ENCODE data around the gene NYNRIN. TPM values are rescaled to one million over a fixed set of nuclear protein-coding genes. Genes with fewer than 3 reads are reported as not detected.

The NYNRIN gene
- total RNA-seq, 1 donor from 2014 or later: 19.3 TPM

GRCh38 chr14:24399447-24399822 lies 632 bp downstream of the NYNRIN start:
- Histone ChIP-seq H3K9me3 (ENCODE audit: control insufficient read depth in 3 of 3, low read length in 3 of 3) (no peaks in the 10 kb centered on the region), H3K27me3 (ENCODE audit: control insufficient read depth in 3 of 3, insufficient read depth in 3 of 3, low read length in 3 of 3) (peaks cover 0 to 6% (median 0%) of the 10 kb centered on the region in 3 donors), H3K27ac (ENCODE audit: low read depth, low read length) (peak overlapping the region; percentile 19), H3K36me3 (ENCODE audit: control insufficient read depth in 3 of 3, insufficient read depth in 3 of 3, low read length in 3 of 3) (no peaks in the 10 kb centered on the region), H3K4me3 (ENCODE audit: low read length in 3 of 3) (peak overlapping the region; percentile 68 to 72 (median 69)), H3K9ac (ENCODE audit: low read depth in 1 of 3, low read length in 3 of 3) (peak overlapping the region; percentile 45 to 71 (median 47)), H3K4me1 (ENCODE audit: control insufficient read depth in 3 of 3, insufficient read depth in 3 of 3, low read length in 3 of 3) (peaks cover 8 to 27% (median 24%) of the 10 kb centered on the region in 3 donors)

GRCh38 chr14:24399999-24400718 lies 1.4 kb downstream of the NYNRIN start:
- Histone ChIP-seq H3K4me1 (ENCODE audit: control insufficient read depth in 3 of 3, insufficient read depth in 3 of 3, low read length in 3 of 3) (peaks cover 8 to 28% (median 27%) of the 10 kb centered on the region in 3 donors), H3K36me3 (ENCODE audit: control insufficient read depth in 3 of 3, insufficient read depth in 3 of 3, low read length in 3 of 3) (no peaks in the 10 kb centered on the region), H3K4me3 (ENCODE audit: low read length in 3 of 3) (peak overlapping the region; percentile 68 to 72 (median 69)), H3K9me3 (ENCODE audit: control insufficient read depth in 3 of 3, low read length in 3 of 3) (no peaks in the 10 kb centered on the region), H3K9ac (ENCODE audit: low read depth in 1 of 3, low read length in 3 of 3) (peak overlapping the region; percentile 14 to 71 (median 20)), H3K27me3 (ENCODE audit: control insufficient read depth in 3 of 3, insufficient read depth in 3 of 3, low read length in 3 of 3) (peaks cover 0 to 6% (median 0%) of the 10 kb centered on the region in 3 donors), H3K27ac (ENCODE audit: low read depth, low read length) (peak overlapping the region; percentile 19)

- Histone ChIP-seq H3K9ac (ENCODE audit: low read depth in 1 of 3, low read length in 3 of 3) (no peak overlapping the region), H3K4me1 (ENCODE audit: control insufficient read depth in 3 of 3, insufficient read depth in 3 of 3, low read length in 3 of 3) (peaks cover 8 to 28% (median 27%) of the 10 kb centered on the region in 3 donors), H3K27ac (ENCODE audit: low read depth, low read length) (no peak overlapping the region), H3K36me3 (ENCODE audit: control insufficient read depth in 3 of 3, insufficient read depth in 3 of 3, low read length in 3 of 3) (no peaks in the 10 kb centered on the region), H3K9me3 (ENCODE audit: control insufficient read depth in 3 of 3, low read length in 3 of 3) (no peaks in the 10 kb centered on the region), H3K27me3 (ENCODE audit: control insufficient read depth in 3 of 3, insufficient read depth in 3 of 3, low read length in 3 of 3) (peaks cover 0 to 6% (median 0%) of the 10 kb centered on the region in 3 donors), H3K4me3 (ENCODE audit: low read length in 3 of 3) (no peak overlapping the region)
Observed at GRCh38 chr14:24401810-24402702, 3.3 kb downstream of the NYNRIN start.

GRCh38 chr14:24403294-24403998 lies 4.6 kb downstream of the NYNRIN start:
- peaks cover 0 to 10% (median 0%) of the 10 kb centered on the region in 3 donors for H3K27me3 ChIP-seq (ENCODE audit: control insufficient read depth in 3 of 3, insufficient read depth in 3 of 3, low read length in 3 of 3)
- no peak overlapping the region for H3K4me3 ChIP-seq (ENCODE audit: low read length in 3 of 3)
- H3K9me3 ChIP-seq (ENCODE audit: control insufficient read depth in 3 of 3, low read length in 3 of 3): no peaks in the 10 kb centered on the region
- no peak overlapping the region for H3K27ac ChIP-seq (ENCODE audit: low read depth, low read length)
- peaks cover 0 to 1% (median 0%) of the 10 kb centered on the region in 3 donors for H3K36me3 ChIP-seq (ENCODE audit: control insufficient read depth in 3 of 3, insufficient read depth in 3 of 3, low read length in 3 of 3)
- peaks cover 8 to 27% (median 18%) of the 10 kb centered on the region in 3 donors for H3K4me1 ChIP-seq (ENCODE audit: control insufficient read depth in 3 of 3, insufficient read depth in 3 of 3, low read length in 3 of 3)
- no peak overlapping the region for H3K9ac ChIP-seq (ENCODE audit: low read depth in 1 of 3, low read length in 3 of 3)

- Histone ChIP-seq H3K9ac (ENCODE audit: low read depth in 1 of 3, low read length in 3 of 3) (no peak overlapping the region), H3K36me3 (ENCODE audit: control insufficient read depth in 3 of 3, insufficient read depth in 3 of 3, low read length in 3 of 3) (peaks cover 0 to 8% (median 3%) of the 10 kb centered on the region in 3 donors), H3K9me3 (ENCODE audit: control insufficient read depth in 3 of 3, low read length in 3 of 3) (no peaks in the 10 kb centered on the region), H3K27me3 (ENCODE audit: control insufficient read depth in 3 of 3, insufficient read depth in 3 of 3, low read length in 3 of 3) (peaks cover 0 to 4% (median 0%) of the 10 kb centered on the region in 3 donors), H3K4me1 (ENCODE audit: control insufficient read depth in 3 of 3, insufficient read depth in 3 of 3, low read length in 3 of 3) (peaks cover 3 to 19% (median 12%) of the 10 kb centered on the region in 3 donors), H3K4me3 (ENCODE audit: low read length in 3 of 3) (no peak overlapping the region), H3K27ac (ENCODE audit: low read depth, low read length) (no peak overlapping the region)
Observed at GRCh38 chr14:24404814-24405213, 6.0 kb downstream of the NYNRIN start.

- Histone ChIP-seq H3K27me3 (ENCODE audit: control insufficient read depth in 3 of 3, insufficient read depth in 3 of 3, low read length in 3 of 3) (peaks cover 0 to 4% (median 0%) of the 10 kb centered on the region in 3 donors), H3K4me3 (ENCODE audit: low read length in 3 of 3) (no peak overlapping the region), H3K4me1 (ENCODE audit: control insufficient read depth in 3 of 3, insufficient read depth in 3 of 3, low read length in 3 of 3) (peaks cover 3 to 13% (median 4%) of the 10 kb centered on the region in 3 donors), H3K9me3 (ENCODE audit: control insufficient read depth in 3 of 3, low read length in 3 of 3) (no peaks in the 10 kb centered on the region), H3K27ac (ENCODE audit: low read depth, low read length) (no peak overlapping the region), H3K9ac (ENCODE audit: low read depth in 1 of 3, low read length in 3 of 3) (no peak overlapping the region), H3K36me3 (ENCODE audit: control insufficient read depth in 3 of 3, insufficient read depth in 3 of 3, low read length in 3 of 3) (peaks cover 3 to 13% (median 5%) of the 10 kb centered on the region in 3 donors)
Observed at GRCh38 chr14:24406416-24406815, 7.6 kb downstream of the NYNRIN start.

GRCh38 chr14:24407608-24408325 lies 9.0 kb downstream of the NYNRIN start:
- H3K36me3 ChIP-seq (ENCODE audit: control insufficient read depth in 3 of 3, insufficient read depth in 3 of 3, low read length in 3 of 3): peaks cover 3 to 15% (median 5%) of the 10 kb centered on the region in 3 donors
- H3K27me3 ChIP-seq (ENCODE audit: control insufficient read depth in 3 of 3, insufficient read depth in 3 of 3, low read length in 3 of 3): peaks cover 0 to 4% (median 0%) of the 10 kb centered on the region in 3 donors
- no peak overlapping the region for H3K9ac ChIP-seq (ENCODE audit: low read depth in 1 of 3, low read length in 3 of 3)
- H3K9me3 ChIP-seq (ENCODE audit: control insufficient read depth in 3 of 3, low read length in 3 of 3): no peaks in the 10 kb centered on the region
- no peak overlapping the region for H3K27ac ChIP-seq (ENCODE audit: low read depth, low read length)
- H3K4me1 ChIP-seq (ENCODE audit: control insufficient read depth in 3 of 3, insufficient read depth in 3 of 3, low read length in 3 of 3): peaks cover 0 to 9% (median 4%) of the 10 kb centered on the region in 3 donors
- H3K4me3 ChIP-seq (ENCODE audit: low read length in 3 of 3): no peak overlapping the region

GRCh38 chr14:24408764-24409163 lies 10.0 kb downstream of the NYNRIN start:
- Histone ChIP-seq H3K27me3 (ENCODE audit: control insufficient read depth in 3 of 3, insufficient read depth in 3 of 3, low read length in 3 of 3) (peaks cover 0 to 4% (median 0%) of the 10 kb centered on the region in 3 donors), H3K9me3 (ENCODE audit: control insufficient read depth in 3 of 3, low read length in 3 of 3) (no peaks in the 10 kb centered on the region), H3K4me1 (ENCODE audit: control insufficient read depth in 3 of 3, insufficient read depth in 3 of 3, low read length in 3 of 3) (peaks cover 0 to 4% (median 0%) of the 10 kb centered on the region in 3 donors), H3K36me3 (ENCODE audit: control insufficient read depth in 3 of 3, insufficient read depth in 3 of 3, low read length in 3 of 3) (peaks cover 3 to 24% (median 5%) of the 10 kb centered on the region in 3 donors), H3K27ac (ENCODE audit: low read depth, low read length) (no peak overlapping the region), H3K9ac (ENCODE audit: low read depth in 1 of 3, low read length in 3 of 3) (no peak overlapping the region), H3K4me3 (ENCODE audit: low read length in 3 of 3) (no peak overlapping the region)

GRCh38 chr14:24409192-24409591 lies 10.4 kb downstream of the NYNRIN start:
- Histone ChIP-seq H3K27ac (ENCODE audit: low read depth, low read length) (no peak overlapping the region), H3K4me1 (ENCODE audit: control insufficient read depth in 3 of 3, insufficient read depth in 3 of 3, low read length in 3 of 3) (peaks cover 0 to 4% (median 0%) of the 10 kb centered on the region in 3 donors), H3K9me3 (ENCODE audit: control insufficient read depth in 3 of 3, low read length in 3 of 3) (no peaks in the 10 kb centered on the region), H3K27me3 (ENCODE audit: control insufficient read depth in 3 of 3, insufficient read depth in 3 of 3, low read length in 3 of 3) (peaks cover 0 to 4% (median 0%) of the 10 kb centered on the region in 3 donors), H3K36me3 (ENCODE audit: control insufficient read depth in 3 of 3, insufficient read depth in 3 of 3, low read length in 3 of 3) (peaks cover 3 to 26% (median 5%) of the 10 kb centered on the region in 3 donors), H3K9ac (ENCODE audit: low read depth in 1 of 3, low read length in 3 of 3) (no peak overlapping the region), H3K4me3 (ENCODE audit: low read length in 3 of 3) (no peak overlapping the region)

Data from skeletal muscle tissue (tissue), 4 donors.